K562 (cell line): Measurements from ENCODE around the gene JAKMIP2. TPM values are rescaled to one million over a fixed set of nuclear protein-coding genes. Genes with fewer than 3 reads are reported as not detected.

Experiments used
- ATAC-seq: fragments of 200-7000 bp; cut with Tn5 transposase; 3 replicates; pipeline ENCODE4 v1.9.1; 2020; ENCODE audit warnings: moderate library complexity
- BruUV-seq: library from RNA; stranded (reverse); fragments of 400-500 nt; replicated peaks from 2 replicates; lab custom pipeline; 2021; lab: Mats Ljungman, UMichigan
- CTCF ChIA-PET: fragments of 300-600 bp; formaldehyde crosslinking; extraction: SDS; loops from one replicate; lab custom pipeline; 2021; ENCODE audit warnings: low intra/inter-chr PET ratio; lab: Yijun Ruan, JAX
- POLR2A ChIA-PET: fragments of 300-600, 350-650 bp; sonication (Branson Sonifier 250); formaldehyde crosslinking; extraction: SDS; loops from one replicate; lab custom pipeline; 2021; ENCODE audit warnings: antibody characterized with exemption, inconsistent platforms; lab: Yijun Ruan, JAX
- DNase-seq, 4 experiments: peaks; one replicate each; pipeline versions ENCODE4 v3.0.0 to v3.0.0-alpha.2; 2011 to 2018; ENCODE audit warnings: low spot score in 3 of 4, mixed read lengths in 3 of 4; ENCODE audit errors: extremely low read depth in 1 of 4
- FAIRE-seq: peaks from 2 replicates; lab custom pipeline; 2011; peaks lifted over from hg19 to GRCh38; lab: Jason Lieb, UNC
- H2AFZ ChIP-seq: 2 replicates; pipeline ENCODE4 v1.6.0; 2011; ENCODE audit warnings: low read depth, low read length, control low read depth, inconsistent platforms
- H3K27ac ChIP-seq: fragments of 200-600 bp; 3 replicates; pipeline ENCODE4 v1.8.0; 2011; ENCODE audit warnings: low read depth, mild to moderate bottlenecking, control low read depth, inconsistent platforms, low read length, moderate library complexity, mixed read lengths; ENCODE audit errors: extremely low read depth
- H3K27me3 ChIP-seq, 2 experiments: fragments of 300-600 bp in 1 of 2; 2 replicates in 1 of 2; 3 replicates in 1 of 2; pipeline versions ENCODE4 v1.6.0 to v1.8.0; 2011; ENCODE audit warnings: inconsistent platforms in 2 of 2, low read length in 2 of 2, mild to moderate bottlenecking in 1 of 2, mixed read lengths in 1 of 2, moderate library complexity in 1 of 2; ENCODE audit not compliant: control insufficient read depth in 2 of 2, insufficient read depth in 2 of 2
- H3K36me3 ChIP-seq: fragments of 300-600 bp; 3 replicates; pipeline ENCODE4 v1.8.0; 2011; ENCODE audit warnings: mild to moderate bottlenecking, low read length, inconsistent platforms; ENCODE audit not compliant: control insufficient read depth, insufficient read depth
- H3K4me1 ChIP-seq, 2 experiments: fragments of 200-600 bp in 1 of 2; replicated peaks in 1 of 2; 2 replicates in 1 of 2; 3 replicates in 1 of 2; pipeline versions ENCODE4 v1.5.1 to v1.8.0; 2011; ENCODE audit warnings: inconsistent platforms in 2 of 2, low read length in 2 of 2, mild to moderate bottlenecking in 1 of 2, mixed read lengths in 1 of 2, moderate library complexity in 1 of 2; ENCODE audit not compliant: control insufficient read depth in 2 of 2, insufficient read depth in 2 of 2
- H3K4me2 ChIP-seq: 2 replicates; pipeline ENCODE4 v1.6.1; 2011; ENCODE audit warnings: low read length, control low read depth, inconsistent platforms, mixed read lengths; ENCODE audit not compliant: insufficient read depth
- H3K4me3 ChIP-seq: fragments of 200-600 bp; sonication (generic), shearing (Covaris generic); 2 replicates; pipeline ENCODE4 v1.5.1; 2016; ENCODE audit warnings: control low read depth, inconsistent platforms
- H3K79me2 ChIP-seq: fragments of 200-600 bp; 3 replicates; pipeline ENCODE4 v1.8.0; 2011; ENCODE audit warnings: low read length, inconsistent platforms; ENCODE audit not compliant: control insufficient read depth, insufficient read depth
- H3K9ac ChIP-seq, 2 experiments: 2 replicates each; pipeline versions ENCODE4 v1.6.0 to v1.6.1; 2011; ENCODE audit warnings: low read depth in 2 of 2, low read length in 2 of 2, control low read depth in 1 of 2, inconsistent platforms in 1 of 2, mild to moderate bottlenecking in 1 of 2, mixed read lengths in 1 of 2; ENCODE audit not compliant: insufficient read depth in 1 of 2
- H3K9me1 ChIP-seq: one replicate; pipeline ENCODE4 v1.6.0; 2011; ENCODE audit warnings: inconsistent platforms, mild to moderate bottlenecking, low read length, moderate library complexity; ENCODE audit not compliant: control insufficient read depth, insufficient read depth
- H3K9me3 ChIP-seq: replicated peaks from 2 replicates; pipeline ENCODE4 v1.5.1; 2011; ENCODE audit warnings: low read depth, low read length, inconsistent platforms; ENCODE audit not compliant: control insufficient read depth, insufficient read depth
- H4K20me1 ChIP-seq: replicated peaks from 2 replicates; pipeline ENCODE4 v1.6.1; 2011; ENCODE audit warnings: low read length, inconsistent platforms, mixed read lengths; ENCODE audit not compliant: control insufficient read depth, insufficient read depth
- CCNT2 ChIP-seq: IDR thresholded peaks from 2 replicates; pipeline ENCODE4 v1.6.1; 2011; ENCODE audit warnings: borderline replicate concordance, low read depth, mild to moderate bottlenecking, moderate library complexity, mixed read lengths, low read length; ENCODE audit not compliant: insufficient read length; ENCODE audit errors: extremely low read depth
- HEY1 ChIP-seq: fragments of 250-450 bp; sonication (Bioruptor Pico); IDR thresholded peaks from 2 replicates; pipeline ENCODE4 v1.5.0; 2020; ENCODE audit warnings: mild to moderate bottlenecking, moderate library complexity, borderline replicate concordance
- PHB2 ChIP-seq: fragments of 450-650 bp; IDR thresholded peaks from 2 replicates; pipeline ENCODE4 v1.6.1; 2017; ENCODE audit warnings: low read depth
- TEAD1 ChIP-seq, 2 experiments: fragments of 450-650 bp in 1 of 2; sonication (generic) in 1 of 2; formaldehyde crosslinking; IDR thresholded peaks; 2 replicates each; pipeline versions ENCODE4 v1.4.0 to v1.8.0; 2020 to 2022; ENCODE audit warnings: mild to moderate bottlenecking in 2 of 2, missing genetic modification reagents in 1 of 2
- THRA ChIP-seq: fragments of 450-650 bp; IDR thresholded peaks from 2 replicates; pipeline ENCODE4 v1.6.1; 2017; ENCODE audit warnings: mild to moderate bottlenecking, moderate library complexity
- ZNF140 ChIP-seq: fragments of 250-450 bp; sonication (Bioruptor Pico); IDR thresholded peaks from 2 replicates; pipeline ENCODE4 v1.8.0; 2021; ENCODE audit warnings: moderate library complexity, mild to moderate bottlenecking, inconsistent platforms
- ZNF263 ChIP-seq: sonication (generic); formaldehyde crosslinking; IDR thresholded peaks from 2 replicates; pipeline ENCODE4 v1.8.0; 2022; ENCODE audit warnings: mild to moderate bottlenecking, missing genetic modification reagents, borderline replicate concordance
- ZNF347 ChIP-seq: fragments of 450-650 bp; formaldehyde crosslinking; IDR thresholded peaks from 2 replicates; pipeline ENCODE4 v1.4.0; 2020; ENCODE audit warnings: low read depth, mild to moderate bottlenecking, moderate library complexity
- ZNF589 ChIP-seq: fragments of 200-800 bp; sonication (Bioruptor generic); IDR thresholded peaks from 2 replicates; pipeline ENCODE4 v1.6.1; 2016; ENCODE audit warnings: low read depth, missing genetic modification characterization, missing compliant biosample characterization
- WGBS: fragments of 100-300 bp; shearing (Covaris generic); methylation state at CpG from one replicate; pipeline ENCODE4 v1.1.6; 2016; ENCODE audit warnings: low coverage, mixed read lengths; ENCODE audit not compliant: insufficient coverage; ENCODE audit errors: missing lambda C conversion rate; 5-methylcytosine and 5-hydroxymethylcytosine counted together
- in situ Hi-C: fragments of 300-500 bp; cut with MboI; formaldehyde crosslinking; loops from 4 replicates; pipeline ENCODE4 v1.15.0; 2018; ENCODE audit warnings: inconsistent platforms, mixed read lengths
- intact Hi-C: fragments of 100-400 bp; cut with micrococcal nuclease; formaldehyde crosslinking; loops from 2 replicates; pipeline ENCODE4 v1.14.2; 2022
- polyA plus RNA-seq, 8 experiments: library from polyadenylated mRNA; depleted of rRNA in 4 of 8; stranded (reverse) in 5 of 8; unstranded in 3 of 8; fragments of >200 nt; fragmentation: Nextera tagmentation in 2 of 8; fragmentation: Illumina TruSeq in 1 of 8; extraction: Ambion mirVana in 2 of 8; extraction: Trizol in 1 of 8; gene quantifications; 2 replicates each; pipeline versions ENCODE4 v1.2.1 to v1.2.3, GENCODE V29; 2011 to 2014; ENCODE audit warnings: inconsistent platforms in 1 of 8, missing spikeins in 1 of 8
- total RNA-seq, 7 experiments: library from RNA; depleted of rRNA in 6 of 7; stranded (reverse); fragments of >200 nt in 6 of 7; fragmentation: Illumina TruSeq in 2 of 7; extraction: Trizol in 2 of 7; gene quantifications; 2 replicates each; pipeline versions ENCODE4 v1.2.1 to v1.2.3, GENCODE V29; 2011 to 2021; ENCODE audit warnings: low replicate concordance in 1 of 7
- TF ChIP-seq, protein P1 (sequence below): fragments of 200-600 bp; sonication (generic); IDR thresholded peaks from one replicate; pipeline ENCODE4 v1.6.1; 2012; ENCODE audit warnings: mild to moderate bottlenecking, low read depth, low read length, inconsistent platforms

The JAKMIP2 gene
- total and polyA plus RNA-seq, 9 of the 15 experiments (the other 6 are each of a cell fraction or from before 2014, with no cell fraction given): not detected

GRCh38 chr5:147547730-147548129, 234.8 kb downstream of the JAKMIP2 start:
- H3K9ac ChIP-seq: no peak overlapping the region
- CTCF ChIA-PET: no interaction called here
- in situ Hi-C loops (no loop called here), intact Hi-C loops (no loop called here)
- BruUV-seq: no TSS peak
- no peak for ATAC-seq
- WGBS: 0% methylated on average over 3 of the region's 3 CpGs
- H2AFZ ChIP-seq: no peak overlapping the region
- no peak overlapping the region for H3K27ac ChIP-seq
- no peaks in the 10 kb centered on the region for H3K9me3 ChIP-seq
- FAIRE-seq: no peak
- H3K79me2 ChIP-seq: no peaks in the 10 kb centered on the region
- no peaks in the 10 kb centered on the region for H3K4me1 ChIP-seq
- no peaks in the 10 kb centered on the region for H3K9me1 ChIP-seq
- no peaks in the 10 kb centered on the region for H3K36me3 ChIP-seq
- H3K4me2 ChIP-seq: no peak overlapping the region
- no peaks in the 10 kb centered on the region for H3K27me3 ChIP-seq
- POLR2A ChIA-PET: no interaction called here
- no peak for DNase-seq
- H3K4me3 ChIP-seq: no peak overlapping the region
- H4K20me1 ChIP-seq: no peaks in the 10 kb centered on the region
- TF ChIP-seq ZNF263 (CRISPR knock-in tag) (no peak), PHB2 (no peak), ZNF140 (CRISPR knock-in tag) (no peak), TEAD1 (CRISPR knock-in tag; IDR thresholded peaks at IDR 0.05) (no peak), CCNT2 (no peak), ZNF589 (CRISPR knock-in tag) (no peak), THRA (no peak), HEY1 (CRISPR knock-in tag) (no peak), ZNF347 (CRISPR knock-in tag) (no peak)
- TF ChIP-seq, protein P1, sequence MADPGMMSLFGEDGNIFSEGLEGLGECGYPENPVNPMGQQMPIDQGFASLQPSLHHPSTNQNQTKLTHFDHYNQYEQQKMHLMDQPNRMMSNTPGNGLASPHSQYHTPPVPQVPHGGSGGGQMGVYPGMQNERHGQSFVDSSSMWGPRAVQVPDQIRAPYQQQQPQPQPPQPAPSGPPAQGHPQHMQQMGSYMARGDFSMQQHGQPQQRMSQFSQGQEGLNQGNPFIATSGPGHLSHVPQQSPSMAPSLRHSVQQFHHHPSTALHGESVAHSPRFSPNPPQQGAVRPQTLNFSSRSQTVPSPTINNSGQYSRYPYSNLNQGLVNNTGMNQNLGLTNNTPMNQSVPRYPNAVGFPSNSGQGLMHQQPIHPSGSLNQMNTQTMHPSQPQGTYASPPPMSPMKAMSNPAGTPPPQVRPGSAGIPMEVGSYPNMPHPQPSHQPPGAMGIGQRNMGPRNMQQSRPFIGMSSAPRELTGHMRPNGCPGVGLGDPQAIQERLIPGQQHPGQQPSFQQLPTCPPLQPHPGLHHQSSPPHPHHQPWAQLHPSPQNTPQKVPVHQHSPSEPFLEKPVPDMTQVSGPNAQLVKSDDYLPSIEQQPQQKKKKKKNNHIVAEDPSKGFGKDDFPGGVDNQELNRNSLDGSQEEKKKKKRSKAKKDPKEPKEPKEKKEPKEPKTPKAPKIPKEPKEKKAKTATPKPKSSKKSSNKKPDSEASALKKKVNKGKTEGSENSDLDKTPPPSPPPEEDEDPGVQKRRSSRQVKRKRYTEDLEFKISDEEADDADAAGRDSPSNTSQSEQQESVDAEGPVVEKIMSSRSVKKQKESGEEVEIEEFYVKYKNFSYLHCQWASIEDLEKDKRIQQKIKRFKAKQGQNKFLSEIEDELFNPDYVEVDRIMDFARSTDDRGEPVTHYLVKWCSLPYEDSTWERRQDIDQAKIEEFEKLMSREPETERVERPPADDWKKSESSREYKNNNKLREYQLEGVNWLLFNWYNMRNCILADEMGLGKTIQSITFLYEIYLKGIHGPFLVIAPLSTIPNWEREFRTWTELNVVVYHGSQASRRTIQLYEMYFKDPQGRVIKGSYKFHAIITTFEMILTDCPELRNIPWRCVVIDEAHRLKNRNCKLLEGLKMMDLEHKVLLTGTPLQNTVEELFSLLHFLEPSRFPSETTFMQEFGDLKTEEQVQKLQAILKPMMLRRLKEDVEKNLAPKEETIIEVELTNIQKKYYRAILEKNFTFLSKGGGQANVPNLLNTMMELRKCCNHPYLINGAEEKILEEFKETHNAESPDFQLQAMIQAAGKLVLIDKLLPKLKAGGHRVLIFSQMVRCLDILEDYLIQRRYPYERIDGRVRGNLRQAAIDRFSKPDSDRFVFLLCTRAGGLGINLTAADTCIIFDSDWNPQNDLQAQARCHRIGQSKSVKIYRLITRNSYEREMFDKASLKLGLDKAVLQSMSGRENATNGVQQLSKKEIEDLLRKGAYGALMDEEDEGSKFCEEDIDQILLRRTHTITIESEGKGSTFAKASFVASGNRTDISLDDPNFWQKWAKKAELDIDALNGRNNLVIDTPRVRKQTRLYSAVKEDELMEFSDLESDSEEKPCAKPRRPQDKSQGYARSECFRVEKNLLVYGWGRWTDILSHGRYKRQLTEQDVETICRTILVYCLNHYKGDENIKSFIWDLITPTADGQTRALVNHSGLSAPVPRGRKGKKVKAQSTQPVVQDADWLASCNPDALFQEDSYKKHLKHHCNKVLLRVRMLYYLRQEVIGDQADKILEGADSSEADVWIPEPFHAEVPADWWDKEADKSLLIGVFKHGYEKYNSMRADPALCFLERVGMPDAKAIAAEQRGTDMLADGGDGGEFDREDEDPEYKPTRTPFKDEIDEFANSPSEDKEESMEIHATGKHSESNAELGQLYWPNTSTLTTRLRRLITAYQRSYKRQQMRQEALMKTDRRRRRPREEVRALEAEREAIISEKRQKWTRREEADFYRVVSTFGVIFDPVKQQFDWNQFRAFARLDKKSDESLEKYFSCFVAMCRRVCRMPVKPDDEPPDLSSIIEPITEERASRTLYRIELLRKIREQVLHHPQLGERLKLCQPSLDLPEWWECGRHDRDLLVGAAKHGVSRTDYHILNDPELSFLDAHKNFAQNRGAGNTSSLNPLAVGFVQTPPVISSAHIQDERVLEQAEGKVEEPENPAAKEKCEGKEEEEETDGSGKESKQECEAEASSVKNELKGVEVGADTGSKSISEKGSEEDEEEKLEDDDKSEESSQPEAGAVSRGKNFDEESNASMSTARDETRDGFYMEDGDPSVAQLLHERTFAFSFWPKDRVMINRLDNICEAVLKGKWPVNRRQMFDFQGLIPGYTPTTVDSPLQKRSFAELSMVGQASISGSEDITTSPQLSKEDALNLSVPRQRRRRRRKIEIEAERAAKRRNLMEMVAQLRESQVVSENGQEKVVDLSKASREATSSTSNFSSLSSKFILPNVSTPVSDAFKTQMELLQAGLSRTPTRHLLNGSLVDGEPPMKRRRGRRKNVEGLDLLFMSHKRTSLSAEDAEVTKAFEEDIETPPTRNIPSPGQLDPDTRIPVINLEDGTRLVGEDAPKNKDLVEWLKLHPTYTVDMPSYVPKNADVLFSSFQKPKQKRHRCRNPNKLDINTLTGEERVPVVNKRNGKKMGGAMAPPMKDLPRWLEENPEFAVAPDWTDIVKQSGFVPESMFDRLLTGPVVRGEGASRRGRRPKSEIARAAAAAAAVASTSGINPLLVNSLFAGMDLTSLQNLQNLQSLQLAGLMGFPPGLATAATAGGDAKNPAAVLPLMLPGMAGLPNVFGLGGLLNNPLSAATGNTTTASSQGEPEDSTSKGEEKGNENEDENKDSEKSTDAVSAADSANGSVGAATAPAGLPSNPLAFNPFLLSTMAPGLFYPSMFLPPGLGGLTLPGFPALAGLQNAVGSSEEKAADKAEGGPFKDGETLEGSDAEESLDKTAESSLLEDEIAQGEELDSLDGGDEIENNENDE: no peak
